NCI-H1436 treated with DMSO at 0.1 percent for 48 hours (cell line): Measurements from ENCODE around the gene ZNF420.
"Not testable (repeated sequence)": the region's sequence is repeated elsewhere in the genome, so short reads cannot be mapped to it uniquely, and the experiment has no call there.

ENCODE experiments used
- DNase-seq: peaks from one replicate; lab custom pipeline; 2025; lab: John Stamatoyannopoulos, UW

Gene ZNF420

DNA sequence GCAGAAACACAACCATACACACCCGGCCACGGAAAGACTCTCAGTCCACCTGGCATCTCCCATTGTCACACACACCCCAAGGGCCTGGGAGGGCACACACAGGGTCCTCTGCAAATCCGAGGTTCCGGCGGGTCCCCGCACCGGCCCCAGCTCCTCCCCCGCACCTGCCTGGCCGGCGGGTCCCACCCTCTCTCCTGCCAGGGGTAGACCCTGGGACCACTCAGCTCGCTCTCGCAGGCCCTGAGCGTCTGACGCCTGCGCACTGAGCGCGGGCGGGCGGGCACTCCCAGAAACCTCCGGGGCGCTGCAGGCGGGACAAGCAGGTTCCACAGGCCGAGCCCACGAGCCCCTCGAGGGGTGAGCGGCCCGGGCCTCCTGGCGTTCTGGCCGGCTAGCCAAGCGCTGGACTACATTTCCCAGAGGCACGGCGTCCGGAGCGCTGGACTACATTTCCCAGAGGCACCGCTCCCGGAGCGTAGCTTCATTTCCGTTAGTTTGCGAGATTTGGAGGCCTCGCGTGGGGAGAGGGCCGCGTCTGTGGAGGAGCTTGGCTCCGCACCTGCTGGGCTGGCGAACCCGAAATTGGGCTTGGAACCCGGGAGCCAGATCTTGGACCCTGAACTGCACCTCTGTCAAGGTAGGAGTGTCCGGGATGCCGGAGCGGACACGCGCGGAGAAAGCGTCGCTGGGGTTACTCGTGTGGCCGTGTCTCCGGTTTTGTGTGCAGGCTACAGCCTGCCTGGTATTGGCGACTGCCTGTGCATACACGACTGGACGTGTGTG, at the start of gene ZNF420:
Gene ZNF420 (plus strand): TSS at position 500 of the 783 bp plus-strand sequence. CDS start 10,686 bp downstream, outside the sequence.
- peak; percentile 65 for DNase-seq

DNA sequence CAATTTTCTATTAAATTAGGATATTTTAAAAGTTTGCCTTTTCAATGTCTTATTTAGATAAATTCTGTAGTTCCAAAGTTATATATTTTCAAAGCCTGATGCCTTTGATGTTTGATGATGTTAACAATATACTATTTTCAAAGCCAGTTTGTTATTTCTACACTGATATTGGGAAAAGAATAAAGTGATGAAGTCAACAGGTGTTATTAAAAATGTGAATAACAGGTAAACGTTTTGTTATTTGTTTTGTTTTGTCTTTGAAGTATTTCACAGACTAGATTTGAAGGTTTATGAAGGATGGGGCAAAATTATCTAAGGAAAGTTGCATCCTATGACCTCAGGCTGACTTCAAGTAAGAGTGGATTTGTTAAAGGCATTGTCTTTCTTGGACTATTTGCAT, 33.1 kb upstream of the ZNF420 start:
- no peak for DNase-seq

GRCh38 chr19:37055330-37055729, 22.9 kb upstream of the ZNF420 start:
- DNase-seq, result no peak

- DNase-seq, result no peak
Observed at GRCh38 chr19:37056776-37057175, 21.5 kb upstream of the ZNF420 start.

GRCh38 chr19:37059142-37059541, 19.1 kb upstream of the ZNF420 start:
- no peak for DNase-seq

GRCh38 chr19:37064886-37065285, 13.3 kb upstream of the ZNF420 start:
- not testable (repeated sequence) for DNase-seq

GRCh38 chr19:37074111-37074510, 4.1 kb upstream of the ZNF420 start:
- DNase-seq, result no peak

GRCh38 chr19:37074819-37075362, 3.3 kb upstream of the ZNF420 start:
- DNase-seq, result no peak

DNA sequence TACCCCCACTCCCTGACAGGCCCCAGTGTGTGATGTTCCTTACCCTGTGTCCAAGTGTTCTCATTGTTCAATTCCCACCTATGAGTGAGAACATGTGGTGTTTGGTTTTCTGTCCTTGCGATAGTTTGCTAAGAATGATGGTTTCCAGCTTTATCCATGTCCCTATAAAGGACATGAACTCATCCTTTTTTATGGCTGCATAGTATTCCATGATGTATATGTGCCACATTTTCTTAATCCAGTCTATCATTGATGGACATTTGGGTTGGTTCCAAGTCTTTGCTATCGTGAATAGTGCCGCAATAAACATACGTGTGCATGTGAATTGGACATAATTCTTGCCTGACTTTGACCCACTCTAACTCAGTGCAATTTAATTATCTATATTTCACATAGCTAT, 1.7 kb upstream of the ZNF420 start:
- DNase-seq, result not testable (repeated sequence)

DNA sequence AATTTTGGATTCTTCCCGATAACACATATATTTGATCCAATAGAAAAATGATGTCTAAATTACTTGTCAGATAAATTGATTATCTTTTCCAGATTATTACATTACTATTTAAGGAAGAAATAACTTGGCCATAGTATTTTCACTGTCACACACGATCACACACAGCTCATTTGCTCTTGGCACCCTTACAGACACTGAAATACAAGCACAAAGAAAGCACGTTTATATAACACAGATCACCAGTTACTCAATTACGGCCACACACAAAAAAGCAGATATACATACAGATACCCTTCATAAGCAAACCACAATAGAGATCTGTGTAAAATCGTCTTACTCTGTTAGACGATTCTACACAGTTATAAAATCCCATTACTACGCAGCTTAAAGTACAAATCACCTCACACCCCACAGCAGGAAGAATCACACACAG, 716 bp upstream of the ZNF420 start:
- DNase-seq, result no peak

- DNase-seq, result no peak
Observed at GRCh38 chr19:37078717-37079032, 442 bp downstream of the ZNF420 start.

DNA sequence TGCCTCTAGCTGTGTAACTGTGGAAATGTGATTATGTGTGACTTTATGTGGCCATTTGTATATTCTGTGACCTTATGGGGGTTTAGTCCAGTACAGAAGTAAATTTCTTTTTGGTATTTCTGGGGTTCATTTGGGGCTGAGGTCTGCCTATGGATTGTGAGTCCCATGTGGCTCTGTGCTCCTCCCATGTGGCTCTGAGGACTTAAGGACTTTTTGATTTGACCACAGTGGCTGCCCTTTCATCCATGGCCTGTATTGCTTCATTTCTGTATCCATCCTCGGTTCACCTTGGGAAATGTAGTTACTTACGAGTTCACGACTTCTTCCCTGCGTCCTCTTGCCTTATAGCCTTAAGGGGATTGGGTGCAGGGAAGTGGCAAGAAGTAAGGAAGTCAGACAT, 1.0 kb downstream of the ZNF420 start:
- no peak for DNase-seq

- DNase-seq, result no peak
Observed at GRCh38 chr19:37082307-37082706, 4.1 kb downstream of the ZNF420 start.

DNA sequence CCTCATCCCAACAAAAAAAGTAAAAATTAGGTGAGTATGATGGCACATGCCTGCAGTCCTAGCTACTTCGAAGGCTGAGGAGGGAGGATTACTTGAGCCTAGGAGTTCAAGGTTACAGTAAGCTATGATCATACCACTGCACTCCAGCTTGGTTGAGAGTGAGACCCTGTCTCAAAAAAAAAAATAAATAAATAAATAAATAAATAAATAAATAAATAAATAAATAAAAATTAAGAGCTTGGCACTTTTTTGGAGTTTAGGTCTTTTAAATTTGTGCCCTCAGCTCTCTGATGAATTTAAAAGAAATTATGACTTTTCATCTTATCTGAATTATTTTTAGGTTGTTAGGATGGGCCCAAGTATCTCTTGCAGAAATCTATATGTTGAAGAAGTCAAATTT, 8.9 kb downstream of the ZNF420 start:
- DNase-seq, result no peak

GRCh38 chr19:37095859-37096258, 17.6 kb downstream of the ZNF420 start:
- DNase-seq, result no peak

DNA sequence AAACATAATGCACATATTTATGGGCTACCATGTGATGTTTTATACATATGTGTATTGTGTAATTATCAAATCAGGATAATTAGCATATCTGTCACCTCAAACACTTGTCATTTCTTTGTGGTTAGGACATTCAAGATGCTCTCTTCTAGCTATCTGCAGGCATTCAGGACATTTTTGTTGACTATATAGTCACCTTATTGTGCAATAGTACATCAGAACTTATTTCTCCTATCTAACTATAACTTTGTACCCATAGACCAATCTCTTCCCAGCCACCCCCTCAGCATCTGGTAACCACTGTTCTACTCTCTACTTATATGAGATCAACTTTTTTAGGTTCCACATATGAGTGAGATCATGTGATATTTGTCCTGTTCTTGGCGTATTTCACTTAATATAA, 20.3 kb downstream of the ZNF420 start:
- no peak for DNase-seq

- not testable (repeated sequence) for DNase-seq
Observed at GRCh38 chr19:37104135-37104534, 25.9 kb downstream of the ZNF420 start.

DNA sequence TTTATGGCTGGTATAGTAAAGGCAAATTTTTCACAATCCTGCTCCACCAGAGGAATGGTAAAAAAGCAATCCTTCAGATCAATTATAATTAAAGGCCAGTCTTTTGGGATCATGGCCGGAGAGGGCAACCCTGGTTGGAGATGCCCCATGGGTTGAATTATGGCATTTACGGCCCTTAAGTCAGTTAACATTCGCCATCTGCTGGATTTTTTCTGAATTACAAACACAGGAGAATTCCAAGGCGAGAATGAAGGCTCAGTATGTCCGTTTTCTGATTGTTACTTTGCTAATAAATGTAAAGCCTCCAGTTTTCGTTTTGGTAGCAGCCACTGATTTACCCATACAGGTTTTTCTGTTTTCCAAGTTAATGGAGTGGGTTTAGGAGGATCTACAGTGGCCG, 33.5 kb downstream of the ZNF420 start:
- not testable (repeated sequence) for DNase-seq

DNA sequence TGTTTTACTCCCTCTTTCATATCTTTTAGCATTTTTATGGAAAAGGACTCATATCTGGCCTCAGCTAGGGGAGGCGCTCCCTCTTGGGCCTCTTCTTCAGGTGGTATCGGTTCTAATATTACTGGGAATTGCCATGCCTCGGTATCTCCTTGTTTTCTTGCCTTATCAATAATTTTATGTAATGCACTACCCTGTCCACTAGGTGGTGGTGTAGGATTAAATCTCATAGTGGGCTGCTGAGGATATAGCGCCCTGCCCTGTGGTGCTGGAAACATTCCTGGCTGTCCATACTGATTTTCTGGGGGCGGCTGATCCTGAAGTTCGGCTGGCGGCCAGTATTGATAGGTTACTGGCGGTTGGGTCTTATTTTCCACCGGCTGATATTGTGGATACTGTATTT, 35.8 kb downstream of the ZNF420 start:
- DNase-seq, result no peak

DNA sequence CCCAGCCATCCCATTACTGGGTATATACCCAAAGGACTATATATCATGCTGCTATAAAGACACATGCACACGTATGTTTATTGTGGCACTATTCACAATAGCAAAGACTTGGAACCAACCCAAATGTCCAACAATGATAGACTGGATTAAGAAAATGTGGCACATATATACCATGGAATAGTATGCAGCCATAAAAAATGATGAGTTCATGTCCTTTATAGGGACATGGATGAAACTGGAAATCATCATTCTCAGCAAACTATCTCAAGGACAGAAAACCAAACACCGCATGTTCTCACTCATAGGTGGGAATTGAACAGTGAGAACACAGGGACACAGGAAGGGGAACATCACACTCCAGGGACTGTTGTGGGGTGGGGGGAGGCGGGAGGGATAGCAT, 43.9 kb downstream of the ZNF420 start:
- not testable (repeated sequence) for DNase-seq

GRCh38 chr19:37127999-37128820, 50.0 kb downstream of the ZNF420 start:
- DNase-seq, result no peak

DNA sequence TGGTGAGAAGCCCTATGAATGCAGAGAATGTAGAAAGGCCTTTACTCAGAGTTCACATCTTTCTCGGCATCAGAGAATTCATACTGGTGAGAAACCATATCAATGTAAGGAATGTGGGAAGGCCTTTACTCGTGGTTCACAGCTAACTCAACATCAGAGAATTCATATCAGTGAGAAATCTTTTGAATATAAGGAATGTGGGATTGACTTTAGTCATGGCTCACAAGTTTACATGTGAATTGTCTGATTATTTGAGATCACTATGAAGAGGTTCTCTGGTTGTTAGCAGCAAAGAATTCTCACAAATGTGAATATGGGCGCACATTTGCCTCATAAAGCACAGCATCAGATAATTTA, 50.6 kb downstream of the ZNF420 start:
- DNase-seq, result no peak

- DNase-seq, result no peak
Observed at GRCh38 chr19:37136111-37136510, 57.9 kb downstream of the ZNF420 start.
